Mesenchymal stem cell (in vitro differentiated cells and primary cell): Measurements from ENCODE around the gene LAMTOR5.

ENCODE experiments used
- DNase-seq: peaks from one replicate; pipeline ENCODE4 v3.0.0-alpha.2; 2013
- H2AFZ ChIP-seq: one replicate; pipeline ENCODE4 v1.6.1; 2013; ENCODE audit warnings: low read depth, mild to moderate bottlenecking, control low read depth, inconsistent platforms, low read length, moderate library complexity
- H2AK5ac ChIP-seq: 2 replicates; pipeline ENCODE4 v1.6.1; 2013; ENCODE audit warnings: low read length, moderate library complexity, mild to moderate bottlenecking, inconsistent platforms; ENCODE audit not compliant: severe bottlenecking
- H2BK120ac ChIP-seq: one replicate; pipeline ENCODE4 v1.6.1; 2013; ENCODE audit warnings: low read depth, mild to moderate bottlenecking, inconsistent platforms, low read length, moderate library complexity
- H2BK12ac ChIP-seq, 2 experiments: one replicate each; pipeline ENCODE4 v1.6.1; 2013; ENCODE audit warnings: inconsistent platforms in 2 of 2, low read length in 2 of 2, mild to moderate bottlenecking in 2 of 2, moderate library complexity in 2 of 2, control low read depth in 1 of 2
- H2BK15ac ChIP-seq: one replicate; pipeline ENCODE4 v1.6.1; 2013; ENCODE audit warnings: mild to moderate bottlenecking, low read depth, inconsistent platforms; ENCODE audit not compliant: poor library complexity, severe bottlenecking
- H2BK5ac ChIP-seq: 2 replicates; pipeline ENCODE4 v1.6.1; 2013; ENCODE audit warnings: low read depth, mild to moderate bottlenecking, low read length, control low read depth, inconsistent platforms; ENCODE audit not compliant: poor library complexity, severe bottlenecking
- H3K14ac ChIP-seq, 2 experiments: one replicate each; pipeline ENCODE4 v1.6.1; 2013; ENCODE audit warnings: inconsistent platforms in 2 of 2, low read length in 2 of 2, control low read depth in 1 of 2, mild to moderate bottlenecking in 1 of 2, moderate library complexity in 1 of 2
- H3K18ac ChIP-seq, 2 experiments: one replicate each; pipeline ENCODE4 v1.6.1; 2013; ENCODE audit warnings: inconsistent platforms in 2 of 2, low read length in 2 of 2, control low read depth in 1 of 2, low read depth in 1 of 2, mild to moderate bottlenecking in 1 of 2
- H3K23ac ChIP-seq, 2 experiments: one replicate each; pipeline ENCODE4 v1.6.1; 2013; ENCODE audit warnings: inconsistent platforms in 2 of 2, low read length in 2 of 2, mild to moderate bottlenecking in 2 of 2, moderate library complexity in 2 of 2, control low read depth in 1 of 2
- H3K27ac ChIP-seq: 2 replicates; pipeline ENCODE4 v1.5.1; 2013; ENCODE audit warnings: mild to moderate bottlenecking, moderate library complexity, low read length, control low read depth, inconsistent platforms; ENCODE audit not compliant: poor library complexity, severe bottlenecking
- H3K27me3 ChIP-seq, 2 experiments: 2 replicates each; pipeline versions ENCODE4 v1.6.1 to v1.7.0; 2013; ENCODE audit warnings: low read length in 2 of 2, mild to moderate bottlenecking in 2 of 2, moderate library complexity in 2 of 2, control low read depth in 1 of 2, inconsistent platforms in 1 of 2; ENCODE audit not compliant: control insufficient read depth in 1 of 2, insufficient read depth in 1 of 2
- H3K36me3 ChIP-seq, 2 experiments: 2 replicates each; pipeline versions ENCODE4 v1.6.1 to v1.7.0; 2013; ENCODE audit warnings: low read length in 2 of 2, control low read depth in 1 of 2, inconsistent platforms in 1 of 2, low read depth in 1 of 2, mild to moderate bottlenecking in 1 of 2; ENCODE audit not compliant: insufficient read depth in 2 of 2, control insufficient read depth in 1 of 2
- H3K4ac ChIP-seq, 2 experiments: one replicate each; pipeline ENCODE4 v1.6.1; 2013; ENCODE audit warnings: inconsistent platforms in 2 of 2, low read length in 2 of 2, mild to moderate bottlenecking in 2 of 2, moderate library complexity in 2 of 2, control low read depth in 1 of 2, low read depth in 1 of 2
- H3K4me1 ChIP-seq: 2 replicates; pipeline ENCODE4 v1.6.1; 2013; ENCODE audit warnings: low read depth, low read length, control low read depth; ENCODE audit not compliant: control insufficient read depth, insufficient read depth
- H3K4me2 ChIP-seq: 2 replicates; pipeline ENCODE4 v1.6.1; 2013; ENCODE audit warnings: low read length, mild to moderate bottlenecking, inconsistent platforms; ENCODE audit not compliant: poor library complexity, severe bottlenecking
- H3K4me3 ChIP-seq, 2 experiments: 2 replicates each; pipeline versions ENCODE4 v1.5.1 to v1.7.0; 2013; ENCODE audit warnings: low read length in 2 of 2, mild to moderate bottlenecking in 2 of 2, control low read depth in 1 of 2, low read depth in 1 of 2; ENCODE audit not compliant: insufficient read depth in 1 of 2
- H3K79me1 ChIP-seq: replicated peaks from 2 replicates; pipeline ENCODE4 v1.6.1; 2013; ENCODE audit warnings: mild to moderate bottlenecking, control low read depth, low read length, inconsistent platforms; ENCODE audit not compliant: poor library complexity, severe bottlenecking
- H3K9ac ChIP-seq: 2 replicates; pipeline ENCODE4 v1.7.0; 2013; ENCODE audit warnings: mild to moderate bottlenecking, low read length, moderate library complexity
- H3K9me3 ChIP-seq: 2 replicates; pipeline ENCODE4 v1.7.0; 2013; ENCODE audit warnings: mild to moderate bottlenecking, low read length; ENCODE audit not compliant: control insufficient read depth
- H4K8ac ChIP-seq: one replicate; pipeline ENCODE4 v1.6.1; 2013; ENCODE audit warnings: inconsistent platforms, mild to moderate bottlenecking, low read length, moderate library complexity
- H4K91ac ChIP-seq: one replicate; pipeline ENCODE4 v1.6.1; 2013; ENCODE audit warnings: mild to moderate bottlenecking, low read length, inconsistent platforms
- WGBS: methylation state at CpG from one replicate; pipeline ENCODE4 v1.1.7; 2013; ENCODE audit warnings: mixed read lengths; 5-methylcytosine and 5-hydroxymethylcytosine counted together

LAMTOR5 gene

DNA sequence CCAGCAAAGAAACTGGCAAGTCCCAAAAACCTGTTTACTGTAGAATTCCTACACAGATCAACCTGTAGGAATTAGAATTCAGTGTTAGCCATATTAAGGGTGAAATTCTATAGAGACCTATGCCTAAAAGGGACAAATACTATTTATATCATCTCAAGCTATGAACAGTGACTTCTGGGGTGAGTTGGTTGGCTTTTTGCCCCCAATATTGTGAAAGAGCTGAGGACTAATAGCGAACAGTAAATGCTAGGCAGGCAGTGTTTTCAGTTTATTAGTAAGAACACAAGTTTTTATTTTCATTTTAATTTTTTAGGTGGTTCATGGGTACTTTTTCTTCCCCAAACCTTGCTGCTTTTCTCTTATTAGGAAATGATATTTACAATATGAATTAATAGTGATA, 32.0 kb downstream of the LAMTOR5 start:
- no peak overlapping the region for H4K91ac ChIP-seq

GRCh38 chr1:110370827-110371226, 36.7 kb downstream of the LAMTOR5 start:
- Histone ChIP-seq H2BK120ac (no peak overlapping the region), H3K18ac (no peak overlapping the region), H2BK5ac (no peak overlapping the region), H2AK5ac (no peak overlapping the region), H2BK12ac (no peak overlapping the region), H3K9ac (peak overlapping the region; percentile 17), H3K4me3 (no peak overlapping the region), H3K14ac (no peak overlapping the region), H3K27ac (no peak overlapping the region), H4K8ac (no peak overlapping the region), H3K36me3 (peaks cover 15 to 39% of the 10 kb centered on the region in 2 experiments), H3K79me1 (peaks cover 16% of the 10 kb centered on the region), H3K4ac (no peak overlapping the region), H3K4me1 (no peaks in the 10 kb centered on the region), H4K91ac (no peak overlapping the region), H2AFZ (no peak overlapping the region), H3K23ac (no peak overlapping the region), H3K9me3 (no peaks in the 10 kb centered on the region), H2BK15ac (no peak overlapping the region), H3K27me3 (no peaks in the 10 kb centered on the region), H3K4me2 (no peak overlapping the region)
- DNase-seq: peak; percentile 73
- 13% methylated on average over 1 of the region's 1 CpG for WGBS

More for the DNA sequence above, 32.0 kb downstream of the LAMTOR5 start:
- Histone ChIP-seq H3K27me3 (no peaks in the 10 kb centered on the region), H3K4me3 (no peak overlapping the region), H3K18ac (no peak overlapping the region), H2BK15ac (no peak overlapping the region), H3K79me1 (peaks cover 13% of the 10 kb centered on the region), H3K14ac (no peak overlapping the region), H3K4ac (no peak overlapping the region), H3K4me2 (no peak overlapping the region), H3K9ac (no peak overlapping the region), H3K4me1 (no peaks in the 10 kb centered on the region), H2AFZ (no peak overlapping the region), H2BK120ac (no peak overlapping the region), H2AK5ac (no peak overlapping the region), H3K9me3 (no peaks in the 10 kb centered on the region), H3K23ac (no peak overlapping the region), H3K36me3 (peaks cover 17 to 64% of the 10 kb centered on the region in 2 experiments), H2BK12ac (no peak overlapping the region), H2BK5ac (no peak overlapping the region), H3K27ac (no peak overlapping the region), H4K8ac (no peak overlapping the region)
- no peak for DNase-seq
- WGBS: 100% methylated on average over 1 of the region's 1 CpG

GRCh38 chr1:110364221-110364620, 43.3 kb downstream of the LAMTOR5 start:
- no peaks in the 10 kb centered on the region for H3K27me3 ChIP-seq
- no peaks in the 10 kb centered on the region for H3K9me3 ChIP-seq
- no peak overlapping the region for H3K18ac ChIP-seq
- H3K9ac ChIP-seq: no peak overlapping the region
- no peak overlapping the region for H3K4ac ChIP-seq
- no peak overlapping the region for H2BK12ac ChIP-seq
- H2AFZ ChIP-seq: no peak overlapping the region
- H3K23ac ChIP-seq: no peak overlapping the region
- no peak overlapping the region for H3K14ac ChIP-seq
- 100% methylated on average over 2 of the region's 3 CpGs for WGBS
- no peak overlapping the region for H2BK5ac ChIP-seq
- no peaks in the 10 kb centered on the region for H3K4me1 ChIP-seq
- H3K4me3 ChIP-seq: no peak overlapping the region
- H2AK5ac ChIP-seq: no peak overlapping the region
- no peak for DNase-seq
- peaks cover 13 to 29% of the 10 kb centered on the region in 2 experiments for H3K36me3 ChIP-seq
- peaks cover 12% of the 10 kb centered on the region for H3K79me1 ChIP-seq
- H2BK15ac ChIP-seq: no peak overlapping the region
- no peak overlapping the region for H4K8ac ChIP-seq
- no peak overlapping the region for H4K91ac ChIP-seq
- no peak overlapping the region for H3K4me2 ChIP-seq
- H2BK120ac ChIP-seq: no peak overlapping the region
- H3K27ac ChIP-seq: no peak overlapping the region

GRCh38 chr1:110361856-110362255, 45.6 kb downstream of the LAMTOR5 start:
- Histone ChIP-seq H3K4ac (no peak overlapping the region), H2BK5ac (no peak overlapping the region), H3K79me1 (peaks cover 10% of the 10 kb centered on the region), H3K27me3 (no peaks in the 10 kb centered on the region), H2AK5ac (no peak overlapping the region), H4K8ac (no peak overlapping the region), H3K9ac (no peak overlapping the region), H3K27ac (no peak overlapping the region), H3K4me2 (no peak overlapping the region), H3K4me1 (no peaks in the 10 kb centered on the region), H3K4me3 (no peak overlapping the region), H2BK120ac (no peak overlapping the region), H3K23ac (no peak overlapping the region), H3K18ac (no peak overlapping the region), H4K91ac (no peak overlapping the region), H2BK15ac (no peak overlapping the region), H2BK12ac (no peak overlapping the region), H3K36me3 (peaks cover 15 to 29% of the 10 kb centered on the region in 2 experiments), H3K14ac (no peak overlapping the region), H3K9me3 (no peaks in the 10 kb centered on the region), H2AFZ (no peak overlapping the region)
- no peak for DNase-seq
- WGBS: 100% methylated on average over 1 of the region's 1 CpG
